Stimulated activated naive CD8-positive, alpha-beta T cell treated with anti-CD3 and anti-CD28 coated beads, Interleukin-15, Interleukin-2, amounts not matched to agents 100 ng/mL and 50 ng/mL, for 24 hours (primary cell): ENCODE data around the gene SSBP3.
A peak's percentile ranks its signal among the peaks of the same experiment; 100 is the strongest.
"Not testable (repeated sequence)": the region's sequence is repeated elsewhere in the genome, so short reads cannot be mapped to it uniquely, and the experiment has no call there.

Experiments used
- H3K27ac Mint-ChIP-seq: one replicate; pipeline ENCODE4 v1.8.0; 2021; ENCODE audit warnings: mild to moderate bottlenecking, mixed read lengths
- H3K27me3 Mint-ChIP-seq: one replicate; pipeline ENCODE4 v1.8.0; 2021; ENCODE audit warnings: mixed read lengths
- H3K36me3 Mint-ChIP-seq: one replicate; pipeline ENCODE4 v1.8.0; 2021; ENCODE audit warnings: low read depth, mixed read lengths
- H3K4me1 Mint-ChIP-seq: one replicate; pipeline ENCODE4 v1.8.0; 2021; ENCODE audit warnings: low read depth, mixed read lengths
- H3K4me3 Mint-ChIP-seq: one replicate; pipeline ENCODE4 v1.8.0; 2021; ENCODE audit warnings: mild to moderate bottlenecking, mixed read lengths
- H3K9me3 Mint-ChIP-seq: one replicate; pipeline ENCODE4 v1.8.0; 2021; ENCODE audit warnings: mixed read lengths

SSBP3 gene

GRCh38 chr1:54406339-54407153 lies at the start of gene SSBP3:
Gene SSBP3 (minus strand): TSS chr1:54406394.
- H3K4me3 Mint-ChIP-seq: peak within 1 kb of the TSS; percentile 86
- peaks cover 69% of the 10 kb centered on the region for H3K4me1 Mint-ChIP-seq

DNA sequence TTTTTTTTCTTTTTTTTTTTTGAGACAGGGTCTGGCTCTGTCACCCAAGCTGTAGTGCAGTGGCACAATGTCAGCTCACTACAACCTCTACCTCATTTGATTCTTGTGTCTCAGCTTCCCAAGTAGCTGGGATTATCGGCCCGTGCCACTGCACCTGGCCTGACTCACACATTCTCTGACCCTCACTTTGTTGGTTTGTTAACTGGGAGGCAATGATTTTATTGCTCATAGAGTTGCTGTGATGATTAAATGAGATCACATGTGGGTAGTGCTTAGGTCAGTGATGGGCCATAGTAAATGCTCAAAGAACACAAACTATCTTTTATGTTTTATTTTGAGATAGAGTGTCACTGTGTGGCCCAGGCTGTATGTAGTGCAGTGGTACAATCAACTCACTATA lies 47.3 kb upstream of the SSBP3 start:
- Mint-ChIP-seq H3K4me1 (no peaks in the 10 kb centered on the region), H3K27me3 (no peaks in the 10 kb centered on the region), H3K4me3 (no peak overlapping the region), H3K27ac (no peak overlapping the region), H3K9me3 (peaks cover 3% of the 10 kb centered on the region), H3K36me3 (no peaks in the 10 kb centered on the region)

More at GRCh38 chr1:54406339-54407153, at the start of gene SSBP3:
- peaks cover 30% of the 10 kb centered on the region for H3K36me3 Mint-ChIP-seq
- H3K9me3 Mint-ChIP-seq: no peaks in the 10 kb centered on the region
- H3K27ac Mint-ChIP-seq: peak within 1 kb of the TSS; percentile 91
- H3K27me3 Mint-ChIP-seq: no peaks in the 10 kb centered on the region

GRCh38 chr1:54453022-54453421 lies 46.8 kb upstream of the SSBP3 start:
- no peak overlapping the region for H3K4me3 Mint-ChIP-seq
- H3K27me3 Mint-ChIP-seq: no peaks in the 10 kb centered on the region
- H3K9me3 Mint-ChIP-seq: peaks cover 3% of the 10 kb centered on the region
- H3K36me3 Mint-ChIP-seq: no peaks in the 10 kb centered on the region
- no peaks in the 10 kb centered on the region for H3K4me1 Mint-ChIP-seq
- H3K27ac Mint-ChIP-seq: no peak overlapping the region

- not testable (repeated sequence) for H3K27ac Mint-ChIP-seq, H3K4me1 Mint-ChIP-seq, H3K4me3 Mint-ChIP-seq, H3K27me3 Mint-ChIP-seq, H3K9me3 Mint-ChIP-seq, H3K36me3 Mint-ChIP-seq
Observed at GRCh38 chr1:54449431-54449830, 43.2 kb upstream of the SSBP3 start.

DNA sequence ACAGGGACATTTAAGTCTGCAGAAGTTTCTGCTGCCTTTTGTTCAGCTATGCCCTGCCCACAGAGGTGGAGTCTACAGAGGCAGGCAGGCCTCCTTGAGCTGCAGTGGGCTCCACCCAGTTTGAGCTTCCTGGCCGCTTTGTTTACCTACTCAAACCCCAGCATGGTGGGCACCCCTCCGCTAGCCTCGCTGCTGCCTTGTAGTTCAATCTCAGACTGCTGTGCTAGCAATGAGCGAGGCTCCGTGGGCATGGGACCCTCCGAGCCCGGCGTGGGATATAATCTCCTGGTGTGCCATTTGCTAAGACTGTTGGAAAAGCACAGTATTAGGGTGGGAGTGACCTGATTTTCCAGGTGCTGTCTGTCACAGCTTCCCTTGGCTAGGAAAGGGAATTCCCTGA lies 42.6 kb upstream of the SSBP3 start:
- H3K27ac Mint-ChIP-seq, H3K9me3 Mint-ChIP-seq, H3K27me3 Mint-ChIP-seq: not testable (repeated sequence)

GRCh38 chr1:54447081-54447480 lies 40.9 kb upstream of the SSBP3 start:
- H3K9me3 Mint-ChIP-seq, H3K4me1 Mint-ChIP-seq, H3K27ac Mint-ChIP-seq, H3K36me3 Mint-ChIP-seq, H3K27me3 Mint-ChIP-seq, H3K4me3 Mint-ChIP-seq: not testable (repeated sequence)

More for the DNA sequence above, 42.6 kb upstream of the SSBP3 start:
- H3K4me1 Mint-ChIP-seq, H3K36me3 Mint-ChIP-seq, H3K4me3 Mint-ChIP-seq: not testable (repeated sequence)

- Mint-ChIP-seq H3K27ac (no peak overlapping the region), H3K27me3 (no peaks in the 10 kb centered on the region), H3K4me3 (no peak overlapping the region), H3K36me3 (no peaks in the 10 kb centered on the region), H3K4me1 (no peaks in the 10 kb centered on the region), H3K9me3 (no peaks in the 10 kb centered on the region)
Observed at GRCh38 chr1:54442185-54442584, 36.0 kb upstream of the SSBP3 start.

DNA sequence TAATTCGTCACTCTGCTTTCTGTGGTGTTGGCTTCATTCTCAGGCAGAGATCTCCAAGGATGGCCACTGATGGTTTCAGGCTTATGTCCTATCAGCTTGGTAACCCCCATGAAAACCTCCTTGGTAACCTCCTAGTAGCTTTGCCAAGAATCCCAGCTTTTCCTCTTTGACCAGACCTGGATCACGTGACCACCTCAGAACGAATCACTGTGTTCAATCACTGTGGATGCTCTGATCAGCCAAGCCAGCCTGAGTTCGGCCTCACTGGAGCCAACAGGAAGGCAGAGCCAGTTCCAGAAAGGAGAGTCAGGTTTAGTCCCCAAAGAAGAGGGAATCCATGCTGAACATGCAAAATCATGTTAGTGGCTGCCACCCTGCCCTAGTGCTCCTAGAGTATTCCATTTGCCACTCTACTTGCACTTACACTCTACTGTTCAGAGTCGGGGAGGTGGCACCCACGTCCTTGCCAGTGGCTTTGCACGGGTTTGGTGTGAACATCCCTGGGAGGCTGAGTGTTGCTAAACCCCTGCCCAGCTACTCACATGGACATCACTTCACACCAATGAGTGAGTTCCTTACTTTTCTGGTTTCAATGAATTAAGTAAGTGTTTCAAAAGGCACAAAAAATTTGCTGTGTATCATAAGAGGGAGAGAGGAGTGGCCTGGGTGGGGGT lies 33.5 kb upstream of the SSBP3 start:
- H3K9me3 Mint-ChIP-seq: no peaks in the 10 kb centered on the region
- no peaks in the 10 kb centered on the region for H3K4me1 Mint-ChIP-seq
- H3K4me3 Mint-ChIP-seq: no peak overlapping the region
- no peaks in the 10 kb centered on the region for H3K36me3 Mint-ChIP-seq
- no peaks in the 10 kb centered on the region for H3K27me3 Mint-ChIP-seq
- peak overlapping the region; percentile 31 for H3K27ac Mint-ChIP-seq

DNA sequence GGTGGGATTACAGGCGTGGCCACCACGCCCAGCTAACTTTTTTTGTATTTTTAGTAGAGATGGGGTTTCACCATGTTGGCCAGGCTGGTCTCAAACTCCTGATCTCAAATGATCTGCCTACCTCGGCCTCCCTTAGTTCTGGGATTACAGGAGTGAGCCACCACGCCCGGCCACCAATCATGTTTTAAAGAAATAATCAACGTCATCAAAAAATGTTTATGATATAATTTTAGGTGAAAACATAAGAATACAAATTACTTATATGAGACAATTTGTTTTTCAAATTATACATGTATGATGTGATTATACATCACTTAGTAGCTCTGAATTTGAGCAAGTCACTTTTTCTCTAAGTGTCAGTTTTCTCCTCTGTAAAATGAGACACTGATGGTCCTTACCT lies 31.6 kb upstream of the SSBP3 start:
- Mint-ChIP-seq H3K4me1 (no peaks in the 10 kb centered on the region), H3K9me3 (no peaks in the 10 kb centered on the region), H3K27ac (no peak overlapping the region), H3K27me3 (no peaks in the 10 kb centered on the region), H3K4me3 (no peak overlapping the region), H3K36me3 (no peaks in the 10 kb centered on the region)

- no peaks in the 10 kb centered on the region for H3K4me1 Mint-ChIP-seq
- H3K27me3 Mint-ChIP-seq: no peaks in the 10 kb centered on the region
- no peak overlapping the region for H3K4me3 Mint-ChIP-seq
- H3K36me3 Mint-ChIP-seq: no peaks in the 10 kb centered on the region
- no peak overlapping the region for H3K27ac Mint-ChIP-seq
- H3K9me3 Mint-ChIP-seq: no peaks in the 10 kb centered on the region
Observed at GRCh38 chr1:54436826-54437225, 30.6 kb upstream of the SSBP3 start.

GRCh38 chr1:54429838-54430237 lies 23.6 kb upstream of the SSBP3 start:
- no peak overlapping the region for H3K27ac Mint-ChIP-seq
- H3K27me3 Mint-ChIP-seq: no peaks in the 10 kb centered on the region
- no peak overlapping the region for H3K4me3 Mint-ChIP-seq
- no peaks in the 10 kb centered on the region for H3K9me3 Mint-ChIP-seq
- no peaks in the 10 kb centered on the region for H3K36me3 Mint-ChIP-seq
- no peaks in the 10 kb centered on the region for H3K4me1 Mint-ChIP-seq

DNA sequence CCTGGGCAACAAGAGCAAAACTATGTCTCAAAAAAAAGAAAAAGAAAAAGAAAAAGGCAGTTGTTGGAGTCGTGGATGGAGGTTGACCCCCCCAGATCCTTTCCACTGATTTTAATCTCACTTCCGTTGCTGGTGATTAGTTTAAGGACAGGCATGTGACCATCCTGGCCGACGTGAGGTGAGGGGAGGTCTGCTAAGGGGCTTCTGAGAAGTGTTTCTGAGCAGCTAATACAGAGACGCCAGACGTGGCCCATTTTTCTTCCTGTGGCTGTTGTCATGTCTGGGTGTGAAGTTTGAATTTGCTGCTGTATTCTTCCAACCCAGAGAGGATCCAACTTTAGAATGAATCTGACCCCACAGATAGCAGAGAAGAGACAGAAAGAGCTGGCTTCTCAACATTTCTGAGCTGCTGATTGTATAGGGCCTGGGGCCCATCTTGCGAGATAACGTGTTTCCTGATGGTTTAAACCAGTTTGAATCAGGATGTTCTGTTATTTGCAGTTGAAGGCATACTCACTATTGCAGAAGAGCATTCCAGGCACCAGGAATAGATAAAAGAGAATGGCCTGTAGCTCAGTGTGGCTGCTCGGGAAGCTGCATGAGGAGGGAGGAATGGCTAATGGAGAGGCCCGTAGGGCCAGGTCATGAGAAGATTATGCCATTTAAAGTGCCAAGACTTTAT lies 22.8 kb upstream of the SSBP3 start:
- Mint-ChIP-seq H3K4me1 (no peaks in the 10 kb centered on the region), H3K4me3 (no peak overlapping the region), H3K36me3 (no peaks in the 10 kb centered on the region), H3K9me3 (no peaks in the 10 kb centered on the region), H3K27ac (no peak overlapping the region), H3K27me3 (no peaks in the 10 kb centered on the region)

DNA sequence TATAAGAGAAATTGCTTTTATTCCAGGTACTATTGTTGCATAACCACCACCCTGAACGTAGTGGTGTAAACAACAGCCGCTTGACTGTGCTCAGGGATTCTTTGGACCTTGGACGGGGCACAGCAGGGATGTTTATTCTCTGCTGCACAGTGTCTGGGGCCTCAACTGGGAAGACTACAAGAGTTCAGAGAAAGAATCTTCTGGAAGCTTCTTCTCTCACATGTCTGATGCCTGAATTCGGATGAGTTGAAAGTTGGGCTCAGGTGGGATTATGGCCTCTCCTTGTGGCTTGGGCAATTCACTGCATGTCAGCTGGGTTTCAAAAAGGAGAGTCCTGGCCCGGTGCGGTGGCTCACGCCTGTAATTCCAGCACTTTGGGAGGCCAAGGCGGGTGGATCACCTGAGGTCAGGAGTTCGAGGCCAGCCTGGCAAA lies 19.0 kb upstream of the SSBP3 start:
- no peaks in the 10 kb centered on the region for H3K9me3 Mint-ChIP-seq
- H3K27me3 Mint-ChIP-seq: no peaks in the 10 kb centered on the region
- H3K36me3 Mint-ChIP-seq: no peaks in the 10 kb centered on the region
- H3K4me3 Mint-ChIP-seq: no peak overlapping the region
- no peaks in the 10 kb centered on the region for H3K4me1 Mint-ChIP-seq
- no peak overlapping the region for H3K27ac Mint-ChIP-seq

DNA sequence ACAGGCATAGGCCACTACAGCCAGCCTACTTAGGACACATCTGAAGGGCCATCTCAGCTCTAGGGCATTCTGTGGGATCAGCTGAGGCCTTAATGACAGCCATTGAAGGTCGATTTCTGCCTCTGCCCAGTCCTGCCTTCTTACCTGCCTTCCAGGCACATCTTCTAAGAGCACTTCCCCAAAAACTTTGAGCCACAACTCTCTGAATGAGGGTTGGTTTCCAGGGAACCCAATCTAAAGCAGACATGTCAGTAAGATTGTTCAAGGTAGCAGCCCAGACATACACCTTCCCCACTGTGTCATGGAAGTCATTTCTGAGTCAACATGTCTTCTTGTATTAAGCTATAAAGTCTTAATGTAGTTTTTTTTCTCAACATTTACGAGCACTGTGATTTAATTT lies 18.2 kb upstream of the SSBP3 start:
- H3K27ac Mint-ChIP-seq: no peak overlapping the region
- no peaks in the 10 kb centered on the region for H3K4me1 Mint-ChIP-seq
- H3K4me3 Mint-ChIP-seq: no peak overlapping the region
- no peaks in the 10 kb centered on the region for H3K9me3 Mint-ChIP-seq
- H3K36me3 Mint-ChIP-seq: no peaks in the 10 kb centered on the region
- H3K27me3 Mint-ChIP-seq: no peaks in the 10 kb centered on the region

GRCh38 chr1:54421101-54421504 lies 14.9 kb upstream of the SSBP3 start:
- Mint-ChIP-seq H3K27ac (no peak overlapping the region), H3K4me1 (no peaks in the 10 kb centered on the region), H3K4me3 (no peak overlapping the region), H3K27me3 (peaks cover 5% of the 10 kb centered on the region), H3K36me3 (no peaks in the 10 kb centered on the region), H3K9me3 (no peaks in the 10 kb centered on the region)
